Activated CD4-positive, alpha-beta T cell treated with anti-CD3 and anti-CD28 coated beads for 36 hours (primary cell): ENCODE data around the gene ATP13A1. TPM values are rescaled to one million over a fixed set of nuclear protein-coding genes. Genes with fewer than 3 reads are reported as not detected.

ENCODE experiments used
- ATAC-seq: fragments of 200-7000 bp; cut with Tn5 transposase; one replicate; pipeline ENCODE4 v1.10.0; 2021; ENCODE audit warnings: mild to moderate bottlenecking, moderate library complexity
- CTCF ChIA-PET: fragments of 350-600 bp; sonication (Branson Sonifier 250); formaldehyde crosslinking; loops from one replicate; lab custom pipeline; 2021; ENCODE audit warnings: antibody characterized with exemption; lab: Charles Lee
- POLR2A ChIA-PET: fragments of 350-600 bp; sonication (Branson Sonifier 250); formaldehyde crosslinking; loops from one replicate; lab custom pipeline; 2021; ENCODE audit warnings: antibody characterized with exemption, inconsistent platforms; lab: Charles Lee
- DNase-seq: peaks from one replicate; pipeline ENCODE4 v3.0.0-alpha.2; 2020
- H3K27ac Mint-ChIP-seq: one replicate; pipeline ENCODE4 v1.8.0; 2021; ENCODE audit warnings: mixed read lengths
- H3K27me3 Mint-ChIP-seq: one replicate; pipeline ENCODE4 v1.8.0; 2021; ENCODE audit warnings: mixed read lengths
- H3K36me3 Mint-ChIP-seq: one replicate; pipeline ENCODE4 v1.8.0; 2021; ENCODE audit warnings: low read depth, mixed read lengths
- H3K4me1 Mint-ChIP-seq: one replicate; pipeline ENCODE4 v1.8.0; 2021; ENCODE audit warnings: mixed read lengths
- H3K4me3 Mint-ChIP-seq: one replicate; pipeline ENCODE4 v1.8.0; 2021; ENCODE audit warnings: mild to moderate bottlenecking, moderate library complexity, mixed read lengths
- H3K9me3 Mint-ChIP-seq: one replicate; pipeline ENCODE4 v1.8.0; 2021; ENCODE audit warnings: low read depth, mixed read lengths
- intact Hi-C, 2 experiments: fragments of 100-400 bp; cut with DNase I in 1 of 2; cut with micrococcal nuclease in 1 of 2; formaldehyde crosslinking; loops; one replicate each; pipeline versions ENCODE4 v1.14.2 to v1.15.1; 2022 to 2024; cut with DNase I, micrococcal nuclease
- total RNA-seq, 2 experiments: library from RNA; stranded (reverse); gene quantifications; one replicate each; pipeline ENCODE4 v1.2.3, GENCODE V29; 2021

Gene ATP13A1
- total RNA-seq, 2 experiments from 2014 or later = 61.8 to 71.2 TPM

DNA sequence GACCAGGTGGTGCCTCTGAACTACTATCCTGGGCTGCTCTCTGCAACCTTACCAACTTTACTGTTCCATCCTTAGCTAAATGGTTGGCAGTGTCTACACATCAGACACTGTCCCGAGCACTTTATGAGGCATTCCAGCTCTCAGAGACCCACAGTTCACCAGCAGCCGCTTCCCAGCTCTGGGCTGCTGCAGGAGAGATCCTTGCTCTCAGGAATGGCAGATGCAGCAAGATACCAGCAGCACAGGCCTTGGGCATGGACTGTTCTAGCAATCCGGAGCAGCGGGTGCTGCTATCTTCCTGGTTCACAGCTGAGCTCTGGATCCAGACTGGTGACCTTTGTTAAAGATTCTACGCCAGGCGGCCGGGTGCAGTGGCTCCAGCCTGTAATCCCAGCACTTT, 32.1 kb downstream of the ATP13A1 start:
- ATAC-seq (no peak), DNase-seq (no peak)
- H3K27ac Mint-ChIP-seq = no peak overlapping the region
- CTCF ChIA-PET = interaction anchor here (1.4 kb wide), 1 partner anchor 9 kb away, joined by 3 read pairs; no protein-coding TSS in a partner anchor
- H3K9me3 Mint-ChIP-seq = no peaks in the 10 kb centered on the region
- H3K4me1 Mint-ChIP-seq = peaks cover 22% of the 10 kb centered on the region
- H3K36me3 Mint-ChIP-seq = peaks cover 39% of the 10 kb centered on the region
- POLR2A ChIA-PET = no interaction called here
- no peaks in the 10 kb centered on the region for H3K27me3 Mint-ChIP-seq
- H3K4me3 Mint-ChIP-seq = no peak overlapping the region
- intact Hi-C loops = no loop called here

DNA sequence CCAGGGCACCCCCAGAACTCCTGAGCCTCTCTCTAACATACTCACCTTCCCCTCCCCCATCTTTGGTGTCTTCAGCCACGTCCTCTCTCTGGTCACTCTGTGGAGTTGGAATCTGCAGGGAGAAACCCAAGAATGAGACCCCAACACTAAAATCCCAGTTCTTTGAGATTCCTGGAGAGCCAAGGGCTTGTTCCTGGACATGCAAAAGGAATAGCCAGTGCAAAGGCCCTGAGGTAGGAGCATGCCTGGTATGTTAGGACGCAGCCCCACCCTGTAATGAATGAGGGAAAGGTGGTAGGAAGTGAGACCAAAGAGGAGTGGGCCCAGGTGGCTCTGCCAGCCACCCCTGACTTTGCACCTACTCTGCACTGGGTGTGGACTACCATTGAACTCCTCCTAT, 33.0 kb downstream of the ATP13A1 start:
- intact Hi-C loops = no loop called here
- Mint-ChIP-seq H3K27ac (no peak overlapping the region), H3K4me1 (peaks cover 27% of the 10 kb centered on the region), H3K4me3 (no peak overlapping the region), H3K27me3 (no peaks in the 10 kb centered on the region), H3K36me3 (peaks cover 37% of the 10 kb centered on the region), H3K9me3 (no peaks in the 10 kb centered on the region)
- no peak for DNase-seq
- CTCF ChIA-PET = no interaction called here
- POLR2A ChIA-PET = interaction anchor here (1.2 kb wide), 1 partner anchor 28 kb away, joined by 3 read pairs; no protein-coding TSS in a partner anchor
- no peak for ATAC-seq

GRCh38 chr19:19630062-19630414, 33.4 kb downstream of the ATP13A1 start:
- H3K9me3 Mint-ChIP-seq = no peaks in the 10 kb centered on the region
- ATAC-seq (no peak), DNase-seq (no peak)
- H3K4me1 Mint-ChIP-seq = peaks cover 27% of the 10 kb centered on the region
- H3K27ac Mint-ChIP-seq = no peak overlapping the region
- POLR2A ChIA-PET = interaction anchor here (1.2 kb wide), 1 partner anchor 28 kb away, joined by 3 read pairs; no protein-coding TSS in a partner anchor
- H3K4me3 Mint-ChIP-seq = no peak overlapping the region
- H3K36me3 Mint-ChIP-seq = peaks cover 35% of the 10 kb centered on the region
- intact Hi-C loops = no loop called here
- H3K27me3 Mint-ChIP-seq = no peaks in the 10 kb centered on the region
- CTCF ChIA-PET = no interaction called here

GRCh38 chr19:19628501-19629134, 34.9 kb downstream of the ATP13A1 start:
- H3K36me3 Mint-ChIP-seq = peaks cover 23% of the 10 kb centered on the region
- ATAC-seq = peak; percentile 52
- DNase-seq = peak; percentile 77
- no peaks in the 10 kb centered on the region for H3K9me3 Mint-ChIP-seq
- H3K27me3 Mint-ChIP-seq = no peaks in the 10 kb centered on the region
- peaks cover 23% of the 10 kb centered on the region for H3K4me1 Mint-ChIP-seq
- ChIA-PET CTCF (interaction anchor here (0.6 to 0.9 kb wide), 4 partner anchors 33 to 319 kb away, joined by 3 to 4 read pairs (median 3); no protein-coding TSS in a partner anchor), POLR2A (no interaction called here)
- intact Hi-C loops = loop anchor here (1.0 to 5.0 kb wide), 4 partner anchors 15 to 37 kb away; partner anchors contain the start of gene GMIP (in 1 of the 2)
- H3K4me3 Mint-ChIP-seq = peak overlapping the region; percentile 63
- peak overlapping the region; percentile 76 for H3K27ac Mint-ChIP-seq

DNA sequence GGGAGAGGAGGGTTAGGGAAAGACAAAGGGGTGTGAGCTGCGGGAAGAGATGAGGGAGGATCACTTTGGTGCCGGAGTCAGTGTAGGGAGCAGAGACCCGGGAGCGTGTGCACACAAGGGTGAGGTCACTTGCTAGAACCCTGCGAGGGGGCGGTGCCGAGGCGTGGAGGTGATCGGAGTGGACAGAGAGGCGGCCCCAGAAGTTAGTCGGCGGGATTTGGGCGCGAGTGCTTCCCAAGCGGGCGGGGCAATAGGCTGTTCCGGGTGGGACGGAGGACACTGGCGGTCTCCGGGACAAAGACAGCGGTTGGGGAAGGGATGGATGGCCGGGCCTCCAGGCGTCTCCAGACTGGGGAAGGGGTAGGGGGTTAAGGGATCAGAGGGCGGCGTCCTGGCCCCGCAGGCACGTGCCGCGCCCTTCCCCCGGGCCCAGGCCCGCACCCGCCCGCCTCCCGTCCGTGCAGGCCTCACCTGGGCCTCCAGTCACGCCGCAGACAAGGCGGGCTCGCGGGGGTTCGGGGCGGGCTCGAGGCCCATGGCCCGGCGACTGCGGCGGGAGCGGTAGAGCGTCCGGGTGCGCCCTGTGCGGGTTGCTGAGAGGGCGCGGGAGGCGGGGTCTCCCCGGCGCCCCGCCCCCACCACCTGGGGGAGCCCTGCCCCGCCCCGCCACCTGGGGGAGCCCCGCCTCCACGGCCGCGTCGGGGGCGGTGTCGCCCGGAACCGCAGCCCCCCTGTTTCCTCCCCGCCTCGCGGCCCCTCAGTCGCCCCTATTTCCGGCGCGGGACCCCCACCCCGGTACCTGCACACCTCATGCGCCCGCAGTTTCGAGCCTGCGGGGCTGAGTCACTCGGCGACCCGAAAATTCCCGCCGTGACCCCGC, 35.6 kb downstream of the ATP13A1 start, which contains the start of gene LPAR2:
Gene LPAR2 (minus strand): TSS at position 600 of the 880 bp plus-strand sequence. CDS start 945 bp downstream, outside the sequence.
- ATAC-seq (peak; percentile 74), DNase-seq (peak; percentile 81)
- H3K4me1 Mint-ChIP-seq = peaks cover 23% of the 10 kb centered on the region
- H3K27me3 Mint-ChIP-seq = no peaks in the 10 kb centered on the region
- peaks cover 17% of the 10 kb centered on the region for H3K36me3 Mint-ChIP-seq
- CTCF ChIA-PET = interaction anchor here (0.6 to 1.0 kb wide), 6 partner anchors 25 to 320 kb away, joined by 3 to 4 read pairs (median 3); no protein-coding TSS in a partner anchor
- peak within 1 kb of the TSS; percentile 80 for H3K4me3 Mint-ChIP-seq
- H3K9me3 Mint-ChIP-seq = no peaks in the 10 kb centered on the region
- POLR2A ChIA-PET = interaction anchor here (0.7 kb wide), 1 partner anchor 222 kb away, joined by 3 read pairs; the partner anchor contains the start of gene GATAD2A
- intact Hi-C loops = loop anchor here (1.0 to 5.0 kb wide), 4 partner anchors 15 to 37 kb away; partner anchors contain the start of gene GMIP (in 1 of the 2)
- H3K27ac Mint-ChIP-seq = peak within 1 kb of the TSS; percentile 79

DNA sequence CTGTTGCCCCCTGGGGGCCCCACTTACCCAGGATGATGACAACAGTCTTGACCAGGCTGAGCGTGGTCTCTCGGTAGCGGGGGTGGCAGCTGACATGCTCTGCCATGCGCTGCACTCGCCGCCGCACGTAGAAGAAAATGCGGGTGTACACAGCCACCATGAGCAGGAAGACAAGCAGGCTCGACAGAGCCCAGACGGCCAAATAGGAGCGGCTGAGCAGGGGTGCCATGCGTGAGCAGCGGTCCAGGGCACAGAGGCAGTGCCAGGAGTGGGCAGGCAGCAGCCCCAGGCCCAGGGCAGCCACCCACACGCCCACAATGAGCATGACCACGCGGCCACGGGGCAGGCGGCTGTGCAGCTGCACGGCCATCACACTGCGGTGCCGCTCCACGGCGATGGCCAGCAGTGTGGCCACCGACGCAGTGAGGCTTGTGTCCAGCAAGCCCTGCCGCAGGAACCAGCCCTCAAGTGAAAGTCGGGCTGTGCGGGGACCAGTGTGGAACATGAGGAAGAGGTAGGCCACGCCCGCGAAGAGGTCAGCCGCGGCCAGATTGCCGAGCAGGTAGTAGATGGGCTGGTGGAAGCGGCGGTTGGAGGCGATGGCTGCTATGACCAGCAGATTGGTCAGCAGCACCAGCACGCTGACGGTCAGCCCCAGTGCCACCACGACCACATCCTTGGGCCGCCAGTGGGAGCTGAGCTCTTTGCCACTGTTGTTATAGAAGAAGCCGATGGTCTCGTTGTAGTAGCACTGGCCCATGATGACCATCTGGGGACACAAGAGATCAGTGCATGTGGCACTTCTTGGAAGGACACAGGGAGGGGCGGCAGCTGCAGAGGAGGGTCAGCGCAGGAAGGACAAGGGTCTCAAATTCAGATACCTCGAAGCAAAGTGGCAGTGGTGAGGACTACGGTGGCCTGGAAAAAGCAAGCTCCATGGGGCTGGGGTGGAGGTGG, 36.7 kb downstream of the ATP13A1 start:
- CTCF ChIA-PET = interaction anchor here (0.7 to 1.0 kb wide), 2 partner anchors 95 to 226 kb away, joined by 3 read pairs; no protein-coding TSS in a partner anchor

DNA sequence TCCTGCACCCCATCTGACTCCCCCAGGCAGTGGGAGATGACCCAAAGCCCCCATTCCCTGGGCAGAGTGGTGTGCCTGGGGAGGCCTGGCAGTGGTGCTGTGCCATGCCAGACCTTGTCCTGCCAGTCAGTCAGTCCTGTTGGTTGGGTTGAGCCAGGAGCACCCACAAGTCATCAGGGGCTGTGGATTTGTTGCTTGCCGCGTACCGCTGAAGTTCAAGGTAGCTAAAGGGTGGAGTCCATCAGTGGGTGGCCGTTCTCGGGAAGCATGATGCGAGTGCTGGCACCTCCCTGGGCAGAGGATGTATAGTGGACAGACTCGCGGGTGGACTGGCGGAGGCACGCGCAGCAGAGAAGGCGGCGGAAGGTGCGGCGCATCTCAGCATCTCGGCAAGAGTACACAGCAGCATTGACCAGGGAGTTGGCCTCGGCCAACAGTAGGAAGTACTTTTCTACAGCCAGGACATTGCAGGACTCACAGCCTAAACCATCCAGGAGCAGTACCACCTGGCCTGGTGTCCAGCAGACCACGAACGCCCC, 39.4 kb downstream of the ATP13A1 start:
- ChIA-PET POLR2A (interaction anchor here (0.6 kb wide), 1 partner anchor 12 kb away, joined by 3 read pairs; no protein-coding TSS in a partner anchor), CTCF (interaction anchor here (0.6 kb wide), 2 partner anchors 26 to 70 kb away, joined by 3 read pairs; no protein-coding TSS in a partner anchor)
- Mint-ChIP-seq H3K4me3 (no peak overlapping the region), H3K27ac (no peak overlapping the region), H3K9me3 (no peaks in the 10 kb centered on the region), H3K27me3 (no peaks in the 10 kb centered on the region), H3K4me1 (peaks cover 28% of the 10 kb centered on the region), H3K36me3 (peaks cover 7% of the 10 kb centered on the region)
- ATAC-seq (no peak), DNase-seq (no peak)
- intact Hi-C loops = no loop called here

More for the DNA sequence above, 36.7 kb downstream of the ATP13A1 start:
- Mint-ChIP-seq H3K9me3 (no peaks in the 10 kb centered on the region), H3K27ac (peak overlapping the region; percentile 79), H3K4me1 (peaks cover 23% of the 10 kb centered on the region), H3K27me3 (no peaks in the 10 kb centered on the region), H3K36me3 (peaks cover 9% of the 10 kb centered on the region), H3K4me3 (peak overlapping the region; percentile 80)
- intact Hi-C loops = loop anchor here in 1 of 2 experiments (5.0 kb wide), 1 partner anchor 34 kb away; no protein-coding TSS in a partner anchor
- ATAC-seq (no peak), DNase-seq (no peak)
- POLR2A ChIA-PET = interaction anchor here (0.7 kb wide), 1 partner anchor 221 kb away, joined by 3 read pairs; the partner anchor contains the start of gene GATAD2A

DNA sequence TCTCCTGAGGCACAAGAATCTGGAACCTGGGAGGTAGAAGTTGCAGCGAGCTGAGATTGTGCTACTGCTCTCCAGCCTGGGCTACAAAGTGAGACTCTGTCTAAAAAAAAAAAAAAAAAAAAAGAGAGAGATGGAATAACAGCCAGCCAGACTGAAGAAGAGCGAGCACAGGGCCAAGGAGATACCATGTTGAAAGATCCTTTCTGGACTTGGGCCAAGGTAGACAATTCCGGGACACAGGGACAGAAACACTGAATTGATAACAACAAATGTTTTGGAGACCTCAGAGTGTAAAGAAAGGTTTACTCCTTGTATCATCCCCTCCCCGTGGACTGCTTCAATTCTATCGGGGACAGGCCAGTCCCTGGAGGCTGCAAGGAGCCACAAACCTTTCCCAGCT, 40.1 kb downstream of the ATP13A1 start:
- Mint-ChIP-seq H3K27ac (no peak overlapping the region), H3K9me3 (no peaks in the 10 kb centered on the region), H3K4me1 (peaks cover 27% of the 10 kb centered on the region), H3K4me3 (no peak overlapping the region), H3K27me3 (no peaks in the 10 kb centered on the region), H3K36me3 (peaks cover 5% of the 10 kb centered on the region)
- POLR2A ChIA-PET = no interaction called here
- no peak for DNase-seq
- no peak for ATAC-seq
- intact Hi-C loops = no loop called here
- CTCF ChIA-PET = interaction anchor here (1.1 to 1.3 kb wide), 2 partner anchors 8 to 21 kb away, joined by 3 to 6 read pairs; no protein-coding TSS in a partner anchor

- CTCF ChIA-PET = interaction anchor here (0.6 to 1.5 kb wide), 4 partner anchors 12 to 215 kb away, joined by 3 read pairs; partner anchors contain the start of gene GATAD2A
- intact Hi-C loops = loop anchor here (2.0 kb wide), 2 partner anchors 21 to 79 kb away; no protein-coding TSS in a partner anchor
- POLR2A ChIA-PET = no interaction called here
- DNase-seq = no peak
- Mint-ChIP-seq H3K4me1 (peaks cover 38% of the 10 kb centered on the region), H3K27ac (no peak overlapping the region), H3K9me3 (no peaks in the 10 kb centered on the region), H3K27me3 (no peaks in the 10 kb centered on the region), H3K36me3 (no peaks in the 10 kb centered on the region), H3K4me3 (no peak overlapping the region)
- no peak for ATAC-seq
Measured at GRCh38 chr19:19619849-19620210, 43.6 kb downstream of the ATP13A1 start.
